ENCODE measurements around the gene CD68. TPM values are rescaled to one million over a fixed set of nuclear protein-coding genes. Genes with fewer than 3 reads are reported as not detected.
A peak's percentile ranks its signal among the peaks of the same experiment; 100 is the strongest.

Gene CD68
- total RNA-seq = 100 to 1,000 TPM; 305 to 427 TPM
- 10 to 100 TPM; 23.1 to 35.7 (median 30.5) TPM for polyA plus RNA-seq (ENCODE audit: insufficient read length in 6 of 6)
- long read RNA-seq, donor 1, partial matches to known transcripts = 31 of 35 reads
- long read RNA-seq, donor 1, other reads (novel, unspliced or antisense) = 0 of 35 reads
- long read RNA-seq, donor 2, partial matches to known transcripts = 8 of 16 reads
- long read RNA-seq, donor 2, other reads (novel, unspliced or antisense) = 0 of 16 reads
- long read RNA-seq, donor 3, partial matches to known transcripts = 0 of 4 reads
- long read RNA-seq, donor 3, other reads (novel, unspliced or antisense) = 0 of 4 reads
- long read RNA-seq, donor 4, transcript CD68-201 (6 exons, 1,878 nt) = major isoform, 173 of 221 reads
- long read RNA-seq, donor 4, transcript CD68-202 (6 exons, 1,771 nt) = minor isoform, 7 of 221 reads
- long read RNA-seq, donor 4, partial matches to known transcripts = 22 of 221 reads
- long read RNA-seq, donor 4, other reads (novel, unspliced or antisense) = 19 of 221 reads
- long read RNA-seq, donor 5, transcript CD68-201 (6 exons, 1,878 nt) = major isoform, 7 of 13 reads
- long read RNA-seq, donor 5, partial matches to known transcripts = 6 of 13 reads
- long read RNA-seq, donor 5, other reads (novel, unspliced or antisense) = 0 of 13 reads
- long read RNA-seq, donor 6, partial matches to known transcripts = 0 of 6 reads
- long read RNA-seq, donor 6, other reads (novel, unspliced or antisense) = 0 of 6 reads
- long read RNA-seq, donor 7, transcript CD68-201 (6 exons, 1,878 nt) = major isoform, 5 of 17 reads
- long read RNA-seq, donor 7, partial matches to known transcripts = 11 of 17 reads
- long read RNA-seq, donor 7, other reads (novel, unspliced or antisense) = 0 of 17 reads
- long read RNA-seq, donor 8, transcript CD68-201 (6 exons, 1,878 nt) = major isoform, 6 of 7 reads
- long read RNA-seq, donor 8, partial matches to known transcripts = 0 of 7 reads
- long read RNA-seq, donor 8, other reads (novel, unspliced or antisense) = 0 of 7 reads
- long read RNA-seq, donor 9 = 0 reads
- long read RNA-seq, donor 10, transcript CD68-201 (6 exons, 1,878 nt) = major isoform, 310 of 384 reads
- long read RNA-seq, donor 10, transcript CD68-202 (6 exons, 1,771 nt) = minor isoform, 31 of 384 reads
- long read RNA-seq, donor 10, partial matches to known transcripts = 41 of 384 reads
- long read RNA-seq, donor 10, other reads (novel, unspliced or antisense) = 2 of 384 reads
- long read RNA-seq, donor 11 = 0 reads
- long read RNA-seq, donor 12, partial matches to known transcripts = 0 of 1 reads
- long read RNA-seq, donor 12, other reads (novel, unspliced or antisense) = 0 of 1 reads

GRCh38 chr17:7579001-7579833, at the start of gene CD68:
TSS of gene CD68 (plus strand) at chr17:7579638. CDS start at chr17:7579678, 40 bp downstream.
- ATAC-seq (peak; percentile 66), DNase-seq (peak in 2 of 4 donors; percentile 64 to 89)
- peak within 1 kb of the TSS; percentile 84 to 98 for H3K27ac ChIP-seq
- peaks cover 40 to 92% of the 10 kb centered on the region in 2 donors for H3K4me1 ChIP-seq
- intact Hi-C loops (cut with DNase I) = no loop called here
- peak within 1 kb of the TSS; percentile 12 to 100 for H3K4me3 ChIP-seq
- H3K9me3 ChIP-seq = no peaks in the 10 kb centered on the region
- no peaks in the 10 kb centered on the region for H3K27me3 ChIP-seq
- no peak for TF ChIP-seq CTCF (IDR thresholded peaks at IDR 0.05)
- peaks cover 0 to 67% of the 10 kb centered on the region in 2 donors for H3K36me3 ChIP-seq

DNA sequence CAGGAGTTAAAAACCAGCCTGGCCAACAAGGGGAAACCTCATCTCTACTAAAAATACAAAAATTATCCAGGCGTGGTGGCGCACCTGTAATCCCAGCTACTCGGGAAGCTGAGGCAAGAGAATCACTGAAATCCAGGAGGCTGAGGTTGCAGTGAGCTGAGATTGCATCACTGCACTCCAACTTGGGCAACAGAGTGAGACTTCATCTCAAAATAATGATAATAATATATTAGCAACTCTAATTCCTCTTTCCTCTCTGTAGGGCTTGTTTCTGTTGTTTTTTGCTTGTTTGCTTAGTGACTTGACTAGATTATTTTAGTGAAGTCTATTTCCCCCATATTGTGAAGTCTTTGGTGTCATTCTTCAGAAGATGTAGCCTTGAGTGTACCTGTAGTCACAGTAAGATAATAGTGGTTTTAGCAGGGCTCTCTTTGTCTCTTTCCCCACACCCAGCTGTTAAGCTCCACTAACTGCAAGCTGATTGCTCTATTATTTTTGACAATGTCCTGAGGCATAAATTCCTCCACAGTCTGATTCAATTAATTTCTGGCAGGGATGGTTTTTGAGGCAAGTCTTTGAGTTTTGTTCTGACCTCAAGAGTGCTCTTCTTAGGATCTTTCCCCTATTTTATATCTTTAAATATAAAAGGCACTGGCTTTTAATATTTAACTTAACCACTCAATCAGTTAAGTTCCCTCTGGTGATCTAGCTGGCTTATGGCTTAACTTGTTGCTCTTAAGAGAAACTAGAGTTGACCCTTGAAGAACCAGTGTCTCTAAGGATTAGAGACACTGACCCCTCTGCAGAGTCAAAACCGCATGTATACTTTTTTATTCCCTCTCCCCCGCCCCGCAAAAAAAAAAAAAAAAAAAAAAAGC, 49.2 kb upstream of the CD68 start:
- ATAC-seq = no peak
- H3K4me1 ChIP-seq = no peaks in the 10 kb centered on the region
- DNase-seq = no peak
- H3K27ac ChIP-seq = no peak overlapping the region
- intact Hi-C loops (cut with DNase I) = no loop called here
- no peaks in the 10 kb centered on the region for H3K36me3 ChIP-seq
- H3K27me3 ChIP-seq = no peaks in the 10 kb centered on the region
- H3K4me3 ChIP-seq = no peak overlapping the region
- no peak for TF ChIP-seq CTCF (IDR thresholded peaks at IDR 0.05)
- peaks cover 0 to 26% of the 10 kb centered on the region in 2 donors for H3K9me3 ChIP-seq

DNA sequence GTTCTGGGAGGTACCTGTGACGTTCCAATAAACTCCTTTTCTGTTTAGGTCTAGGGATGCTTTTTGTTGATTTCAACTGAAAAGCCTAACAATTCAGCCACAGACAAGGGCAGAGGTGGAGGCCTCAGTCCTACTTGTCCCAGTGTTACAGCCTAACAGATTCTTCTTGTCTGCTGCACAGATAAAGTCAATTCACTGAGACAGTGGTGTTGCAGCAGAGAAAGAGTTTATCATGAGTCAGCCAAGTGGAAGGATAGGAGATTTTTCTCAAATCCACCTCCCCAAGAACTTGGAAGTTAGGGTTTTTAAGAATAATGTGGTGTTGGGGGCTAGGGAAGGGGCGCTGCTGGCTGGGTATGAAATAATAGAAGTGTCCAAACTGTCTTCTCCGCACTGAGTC, 41.4 kb upstream of the CD68 start:
- intact Hi-C loops (cut with DNase I) = no loop called here
- H3K27me3 ChIP-seq = no peaks in the 10 kb centered on the region
- H3K36me3 ChIP-seq = no peaks in the 10 kb centered on the region
- H3K4me1 ChIP-seq = no peaks in the 10 kb centered on the region
- no peak overlapping the region for H3K4me3 ChIP-seq
- ATAC-seq (no peak), DNase-seq (no peak)
- peaks cover 0 to 13% of the 10 kb centered on the region in 2 donors for H3K9me3 ChIP-seq
- H3K27ac ChIP-seq = no peak overlapping the region
- TF ChIP-seq CTCF (IDR thresholded peaks at IDR 0.05) = no peak

Data from left lung (tissue), 14 donors.